ENCODE results near the gene ZFPM1.
"Not testable (repeated sequence)": the region's sequence is repeated elsewhere in the genome, so short reads cannot be mapped to it uniquely, and the experiment has no call there.

ZFPM1 gene

GRCh38 chr16:88453217-88453531, at the start of gene ZFPM1:
TSS of gene ZFPM1 (plus strand) at chr16:88453280. CDS start at chr16:88453639, 359 bp downstream.
- no peak for DNase-seq (ENCODE audit: low read depth in 3 of 3)

GRCh38 chr16:88403794-88404581, 49.1 kb upstream of the ZFPM1 start:
- DNase-seq (ENCODE audit: low read depth in 3 of 3): no peak

GRCh38 chr16:88404769-88405168, 48.3 kb upstream of the ZFPM1 start:
- no peak for DNase-seq (ENCODE audit: low read depth in 3 of 3)

- DNase-seq (ENCODE audit: low read depth in 3 of 3): no peak
Measured at GRCh38 chr16:88405216-88406060, 47.6 kb upstream of the ZFPM1 start.

- DNase-seq (ENCODE audit: low read depth in 3 of 3): no peak
Measured at GRCh38 chr16:88406096-88407041, 46.7 kb upstream of the ZFPM1 start.

GRCh38 chr16:88407042-88407420, 46.0 kb upstream of the ZFPM1 start:
- DNase-seq (ENCODE audit: low read depth in 3 of 3): no peak

GRCh38 chr16:88407807-88408206, 45.3 kb upstream of the ZFPM1 start:
- no peak for DNase-seq (ENCODE audit: low read depth in 3 of 3)

- DNase-seq (ENCODE audit: low read depth in 3 of 3): no peak
Measured at GRCh38 chr16:88408561-88409142, 44.4 kb upstream of the ZFPM1 start.

GRCh38 chr16:88409296-88410065, 43.6 kb upstream of the ZFPM1 start:
- DNase-seq (ENCODE audit: low read depth in 3 of 3): no peak

GRCh38 chr16:88410297-88410968, 42.6 kb upstream of the ZFPM1 start:
- DNase-seq (ENCODE audit: low read depth in 3 of 3): not testable (repeated sequence)

GRCh38 chr16:88411951-88412576, 41.0 kb upstream of the ZFPM1 start:
- no peak for DNase-seq (ENCODE audit: low read depth in 3 of 3)

GRCh38 chr16:88412766-88413165, 40.3 kb upstream of the ZFPM1 start:
- DNase-seq (ENCODE audit: low read depth in 3 of 3): no peak

- DNase-seq (ENCODE audit: low read depth in 3 of 3): no peak
Measured at GRCh38 chr16:88413231-88413630, 39.8 kb upstream of the ZFPM1 start.

GRCh38 chr16:88413631-88414030, 39.4 kb upstream of the ZFPM1 start:
- DNase-seq (ENCODE audit: low read depth in 3 of 3): no peak

- no peak for DNase-seq (ENCODE audit: low read depth in 3 of 3)
Measured at GRCh38 chr16:88414521-88415380, 38.3 kb upstream of the ZFPM1 start.

GRCh38 chr16:88415381-88415705, 37.7 kb upstream of the ZFPM1 start:
- DNase-seq (ENCODE audit: low read depth in 3 of 3): no peak

GRCh38 chr16:88415713-88416323, 37.3 kb upstream of the ZFPM1 start:
- no peak for DNase-seq (ENCODE audit: low read depth in 3 of 3)

- no peak for DNase-seq (ENCODE audit: low read depth in 3 of 3)
Measured at GRCh38 chr16:88416686-88417085, 36.4 kb upstream of the ZFPM1 start.
